ENCODE data around the gene CHRDL1.

CHRDL1 gene

DNA sequence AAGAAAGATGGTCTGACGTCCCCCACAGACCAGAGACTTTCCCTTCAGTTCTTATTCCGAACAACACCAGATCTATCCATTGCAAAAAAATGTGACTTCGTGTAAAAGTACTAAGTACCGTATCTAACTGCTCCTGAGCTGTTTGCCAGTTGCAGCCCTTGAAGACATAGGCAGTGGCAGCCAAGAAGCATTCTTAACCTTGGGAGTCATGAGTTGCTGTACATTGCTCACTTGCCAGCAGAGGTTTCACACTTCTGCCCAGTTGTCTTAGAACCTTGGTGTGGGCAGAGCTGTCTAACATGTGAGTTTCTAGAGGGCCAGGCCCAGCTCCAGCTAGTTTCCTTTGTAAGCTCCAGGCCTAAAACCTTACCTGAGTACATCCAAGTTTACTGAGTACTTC lies 10.5 kb upstream of the CHRDL1 start:
- Mint-ChIP-seq H3K4me3 (no peak overlapping the region), H3K27ac (no peak overlapping the region), H3K9me3 (no peaks in the 10 kb centered on the region), H3K4me1 (peaks cover 9% of the 10 kb centered on the region), H3K36me3 (ENCODE audit: low read depth) (no peaks in the 10 kb centered on the region), H3K27me3 (ENCODE audit: low read depth, poor library complexity) (peaks cover 22% of the 10 kb centered on the region)
- TF ChIP-seq, protein P1, sequence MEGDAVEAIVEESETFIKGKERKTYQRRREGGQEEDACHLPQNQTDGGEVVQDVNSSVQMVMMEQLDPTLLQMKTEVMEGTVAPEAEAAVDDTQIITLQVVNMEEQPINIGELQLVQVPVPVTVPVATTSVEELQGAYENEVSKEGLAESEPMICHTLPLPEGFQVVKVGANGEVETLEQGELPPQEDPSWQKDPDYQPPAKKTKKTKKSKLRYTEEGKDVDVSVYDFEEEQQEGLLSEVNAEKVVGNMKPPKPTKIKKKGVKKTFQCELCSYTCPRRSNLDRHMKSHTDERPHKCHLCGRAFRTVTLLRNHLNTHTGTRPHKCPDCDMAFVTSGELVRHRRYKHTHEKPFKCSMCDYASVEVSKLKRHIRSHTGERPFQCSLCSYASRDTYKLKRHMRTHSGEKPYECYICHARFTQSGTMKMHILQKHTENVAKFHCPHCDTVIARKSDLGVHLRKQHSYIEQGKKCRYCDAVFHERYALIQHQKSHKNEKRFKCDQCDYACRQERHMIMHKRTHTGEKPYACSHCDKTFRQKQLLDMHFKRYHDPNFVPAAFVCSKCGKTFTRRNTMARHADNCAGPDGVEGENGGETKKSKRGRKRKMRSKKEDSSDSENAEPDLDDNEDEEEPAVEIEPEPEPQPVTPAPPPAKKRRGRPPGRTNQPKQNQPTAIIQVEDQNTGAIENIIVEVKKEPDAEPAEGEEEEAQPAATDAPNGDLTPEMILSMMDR (IDR thresholded peaks at IDR 0.05) = no peak
- DNase-seq = no peak

DNA sequence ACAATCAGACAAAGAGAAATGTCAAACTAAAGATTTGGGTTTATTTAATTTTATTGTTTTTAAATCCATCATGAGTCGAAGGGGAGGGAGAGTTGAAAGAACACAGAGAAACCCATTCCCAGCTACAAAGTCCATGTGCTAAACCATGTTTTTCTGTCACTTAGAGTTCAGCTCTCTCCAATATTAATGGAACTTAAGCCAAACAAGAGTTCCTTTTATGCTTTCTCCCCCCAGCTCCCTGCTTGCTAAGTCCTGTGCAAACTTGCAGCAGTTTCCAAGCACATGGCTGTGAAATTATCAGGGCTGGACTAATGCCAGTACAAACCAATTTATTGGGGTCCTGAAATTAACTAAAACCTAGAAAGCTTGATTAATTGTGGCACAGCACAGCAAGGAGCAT lies 9.7 kb upstream of the CHRDL1 start:
- Mint-ChIP-seq H3K9me3 (no peaks in the 10 kb centered on the region), H3K36me3 (ENCODE audit: low read depth) (no peaks in the 10 kb centered on the region), H3K27ac (no peak overlapping the region), H3K4me3 (no peak overlapping the region), H3K4me1 (peaks cover 7% of the 10 kb centered on the region), H3K27me3 (ENCODE audit: low read depth, poor library complexity) (peaks cover 22% of the 10 kb centered on the region)
- no peak for DNase-seq
- TF ChIP-seq, protein P1 (IDR thresholded peaks at IDR 0.05) = no peak

DNA sequence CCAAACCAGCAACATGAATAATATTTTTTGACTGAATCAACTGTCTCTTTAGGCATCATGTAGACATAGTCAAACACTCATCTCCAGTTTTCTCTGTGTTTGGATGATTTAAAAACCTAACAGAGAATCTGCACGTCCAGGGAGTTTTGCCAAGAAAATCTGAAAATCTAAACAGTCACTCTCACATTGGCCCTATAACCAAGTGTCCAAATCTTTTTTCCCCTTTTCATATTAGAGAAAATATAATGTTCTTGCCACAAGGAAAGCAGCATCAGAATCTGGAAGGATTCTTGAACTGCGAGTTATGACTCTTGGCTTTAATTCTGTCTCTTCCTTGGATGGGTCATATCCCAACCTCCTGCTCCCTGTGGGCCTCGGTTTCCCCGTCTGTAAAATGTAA lies 8.8 kb upstream of the CHRDL1 start:
- Mint-ChIP-seq H3K36me3 (ENCODE audit: low read depth) (no peaks in the 10 kb centered on the region), H3K9me3 (no peaks in the 10 kb centered on the region), H3K4me3 (no peak overlapping the region), H3K27ac (no peak overlapping the region), H3K4me1 (peaks cover 7% of the 10 kb centered on the region), H3K27me3 (ENCODE audit: low read depth, poor library complexity) (peaks cover 24% of the 10 kb centered on the region)
- TF ChIP-seq, protein P1 (IDR thresholded peaks at IDR 0.05) = no peak
- no peak for DNase-seq

DNA sequence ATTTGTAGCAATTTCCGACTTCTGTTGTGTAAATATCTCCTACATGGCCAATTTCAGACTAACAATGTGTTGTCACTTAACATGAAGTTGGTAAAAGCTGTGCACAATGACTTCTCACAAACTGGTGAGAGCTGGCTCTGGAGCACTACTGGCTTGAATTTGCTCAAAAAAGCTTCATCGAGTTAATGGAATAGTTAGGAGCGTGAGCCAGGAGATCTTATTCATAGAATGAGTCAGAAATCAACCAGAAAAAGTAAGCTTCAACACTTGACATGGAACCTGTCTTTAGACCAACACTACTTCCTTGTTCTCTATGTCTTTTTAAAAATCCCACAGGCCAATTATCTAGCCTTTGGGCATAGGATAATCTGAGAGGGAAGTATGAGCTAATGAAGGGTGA lies 7.9 kb upstream of the CHRDL1 start:
- H3K36me3 Mint-ChIP-seq (ENCODE audit: low read depth) = no peaks in the 10 kb centered on the region
- DNase-seq = no peak
- peaks cover 7% of the 10 kb centered on the region for H3K4me1 Mint-ChIP-seq
- TF ChIP-seq, protein P1 (IDR thresholded peaks at IDR 0.05) = no peak
- no peak overlapping the region for H3K4me3 Mint-ChIP-seq
- H3K27me3 Mint-ChIP-seq (ENCODE audit: low read depth, poor library complexity) = peaks cover 22% of the 10 kb centered on the region
- H3K9me3 Mint-ChIP-seq = no peaks in the 10 kb centered on the region
- H3K27ac Mint-ChIP-seq = no peak overlapping the region

DNA sequence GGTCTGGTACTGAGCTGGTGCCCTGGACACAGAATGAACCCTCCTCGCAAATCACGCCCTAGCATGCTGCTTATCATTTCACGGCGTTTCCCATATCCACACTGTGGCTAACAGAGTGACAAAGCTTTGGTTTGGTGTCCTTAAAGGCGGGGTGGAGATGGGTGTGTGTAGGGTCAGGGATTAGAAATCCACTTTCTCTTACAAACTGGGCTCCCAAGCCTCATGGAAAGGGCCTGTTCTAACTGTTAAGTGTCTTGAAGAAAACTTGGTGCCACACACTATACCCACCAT lies 735 bp upstream of the CHRDL1 start:
- TF ChIP-seq, protein P1 (IDR thresholded peaks at IDR 0.05) = no peak
- DNase-seq = no peak
- no peaks in the 10 kb centered on the region for H3K36me3 Mint-ChIP-seq (ENCODE audit: low read depth)
- peaks cover 50% of the 10 kb centered on the region for H3K27me3 Mint-ChIP-seq (ENCODE audit: low read depth, poor library complexity)
- no peaks in the 10 kb centered on the region for H3K9me3 Mint-ChIP-seq
- H3K27ac Mint-ChIP-seq = no peak overlapping the region
- peaks cover 47% of the 10 kb centered on the region for H3K4me1 Mint-ChIP-seq
- H3K4me3 Mint-ChIP-seq = peak overlapping the region; percentile 89

DNA sequence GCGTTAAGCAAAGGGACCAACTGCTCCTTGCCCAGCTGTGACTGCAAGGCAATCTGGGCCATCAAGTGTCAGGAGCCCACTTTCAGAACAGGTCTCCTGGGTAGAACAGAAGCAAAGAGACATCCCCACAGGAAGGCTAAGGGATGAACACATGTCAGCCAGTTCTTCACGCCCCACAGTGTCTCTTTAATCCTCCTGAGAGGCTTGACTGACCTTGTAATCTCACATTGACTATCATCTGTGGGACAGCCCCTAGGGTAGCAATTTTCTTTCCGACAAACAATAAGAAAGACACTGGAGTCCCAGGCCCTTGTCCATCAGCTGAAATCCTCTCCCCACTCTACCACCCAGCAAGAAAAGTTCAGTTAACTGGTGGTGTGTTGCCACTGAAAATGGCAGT lies 1.0 kb downstream of the CHRDL1 start:
- peak overlapping the region; percentile 89 for H3K4me3 Mint-ChIP-seq
- TF ChIP-seq, protein P1 (IDR thresholded peaks at IDR 0.05) = no peak
- H3K27ac Mint-ChIP-seq = no peak overlapping the region
- no peaks in the 10 kb centered on the region for H3K36me3 Mint-ChIP-seq (ENCODE audit: low read depth)
- H3K4me1 Mint-ChIP-seq = peaks cover 56% of the 10 kb centered on the region
- H3K27me3 Mint-ChIP-seq (ENCODE audit: low read depth, poor library complexity) = peaks cover 46% of the 10 kb centered on the region
- no peaks in the 10 kb centered on the region for H3K9me3 Mint-ChIP-seq
- DNase-seq = no peak
